Aorta (tissue), 5 donors: ENCODE data around the gene NFATC3. TPM values are rescaled to one million over a fixed set of nuclear protein-coding genes. Genes with fewer than 3 reads are reported as not detected.

Source experiments
- ATAC-seq: fragments of 200-7000 bp; cut with Tn5 transposase; one replicate; pipeline ENCODE4 v1.9.1; 2022; ENCODE audit warnings: moderate library complexity; ENCODE audit not compliant: low FRiP score
- DNase-seq, 2 donors: peaks; one replicate each; pipeline ENCODE4 v3.0.0-alpha.2; 2020
- H3K27ac ChIP-seq, 2 donors: one replicate each; pipeline ENCODE4 v1.5.1; 2013; ENCODE audit warnings: low read length in 2 of 2, mild to moderate bottlenecking in 2 of 2, moderate library complexity in 2 of 2, control low read depth in 1 of 2, inconsistent platforms in 1 of 2, low read depth in 1 of 2
- H3K27me3 ChIP-seq, 2 donors: one replicate each; pipeline ENCODE4 v1.6.1; 2013; ENCODE audit warnings: control low read depth in 1 of 2, low read length in 1 of 2, mild to moderate bottlenecking in 1 of 2, moderate library complexity in 1 of 2; ENCODE audit not compliant: insufficient read depth in 2 of 2, control insufficient read depth in 1 of 2
- H3K36me3 ChIP-seq, 2 donors: one replicate each; pipeline ENCODE4 v1.6.1; 2013; ENCODE audit warnings: control low read depth in 1 of 2, low read length in 1 of 2, mild to moderate bottlenecking in 1 of 2; ENCODE audit not compliant: insufficient read depth in 2 of 2, control insufficient read depth in 1 of 2
- H3K4me1 ChIP-seq, 2 donors: one replicate each; pipeline ENCODE4 v1.6.1; 2013; ENCODE audit warnings: low read length in 2 of 2, control low read depth in 1 of 2, mild to moderate bottlenecking in 1 of 2, moderate library complexity in 1 of 2; ENCODE audit not compliant: insufficient read depth in 2 of 2, control insufficient read depth in 1 of 2
- H3K4me3 ChIP-seq, 2 donors: one replicate each; pipeline ENCODE4 v1.5.1; 2013; ENCODE audit warnings: low read length in 2 of 2, control low read depth in 1 of 2, mild to moderate bottlenecking in 1 of 2
- H3K9me3 ChIP-seq: one replicate; pipeline ENCODE4 v1.6.1; 2013; ENCODE audit warnings: mild to moderate bottlenecking, low read length; ENCODE audit not compliant: control insufficient read depth
- WGBS, 2 donors: extraction: QIAGEN DNeasy Blood & Tissue Kit; methylation state at CpG; one replicate each; pipeline ENCODE4 v1.1.7; 2013; 5-methylcytosine and 5-hydroxymethylcytosine counted together
- intact Hi-C, 2 donors: fragments of 100-400 bp; cut with DNase I; formaldehyde crosslinking; loops; one replicate each; pipeline versions ENCODE4 v1.14.2 to v1.15.0; 2022
- polyA plus RNA-seq, 2 donors: library from polyadenylated mRNA; stranded (reverse); fragments of 200-250 nt; gene quantifications; one replicate each; pipeline ENCODE4 v1.2.3, GENCODE V29; 2013
- total RNA-seq, 2 donors: library from RNA; stranded (reverse); fragmentation: NEBNext Ultra II Directional; extraction: Animal tissue kit (Norgen Biotek cat#: 25700); gene quantifications; one replicate each; pipeline ENCODE4 v1.2.1, GENCODE V29; 2021
- donor health status: healthy with polysubstance abuse.
- donor health status: Bipolar disorder and iron deficiency.
- donor health status: DM: no; HTN: no; CAD: no.
- donor health status: DM: no; HTN: no; CAD: no.
- donor health status: DM: yes; HTN: yes; CAD: no.

NFATC3 gene
- total and polyA plus RNA-seq, 4 donors: 10.3 to 48.4 (median 24.2) TPM

DNA sequence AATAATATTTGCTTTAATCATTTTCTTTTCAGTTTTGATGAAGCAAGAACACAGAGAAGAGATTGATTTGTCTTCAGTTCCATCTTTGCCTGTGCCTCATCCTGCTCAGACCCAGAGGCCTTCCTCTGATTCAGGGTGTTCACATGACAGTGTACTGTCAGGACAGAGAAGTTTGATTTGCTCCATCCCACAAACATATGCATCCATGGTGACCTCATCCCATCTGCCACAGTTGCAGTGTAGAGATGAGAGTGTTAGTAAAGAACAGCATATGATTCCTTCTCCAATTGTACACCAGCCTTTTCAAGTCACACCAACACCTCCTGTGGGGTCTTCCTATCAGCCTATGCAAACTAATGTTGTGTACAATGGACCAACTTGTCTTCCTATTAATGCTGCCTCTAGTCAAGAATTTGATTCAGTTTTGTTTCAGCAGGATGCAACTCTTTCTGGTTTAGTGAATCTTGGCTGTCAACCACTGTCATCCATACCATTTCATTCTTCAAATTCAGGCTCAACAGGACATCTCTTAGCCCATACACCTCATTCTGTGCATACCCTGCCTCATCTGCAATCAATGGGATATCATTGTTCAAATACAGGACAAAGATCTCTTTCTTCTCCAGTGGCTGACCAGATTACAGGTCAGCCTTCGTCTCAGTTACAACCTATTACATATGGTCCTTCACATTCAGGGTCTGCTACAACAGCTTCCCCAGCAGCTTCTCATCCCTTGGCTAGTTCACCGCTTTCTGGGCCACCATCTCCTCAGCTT, 105.8 kb downstream of the NFATC3 start:
- H3K27me3 ChIP-seq: no peaks in the 10 kb centered on the region
- peaks cover 12% of the 10 kb centered on the region in 2 donors for H3K36me3 ChIP-seq
- H3K9me3 ChIP-seq: no peaks in the 10 kb centered on the region
- intact Hi-C loops: no loop called here
- no peaks in the 10 kb centered on the region for H3K4me1 ChIP-seq
- H3K27ac ChIP-seq: no peak overlapping the region
- ATAC-seq: no peak
- H3K4me3 ChIP-seq: no peak overlapping the region
- no peak for DNase-seq
- WGBS, 2 donors: 87 to 90% methylated on average over 2 of the region's 2 CpGs

DNA sequence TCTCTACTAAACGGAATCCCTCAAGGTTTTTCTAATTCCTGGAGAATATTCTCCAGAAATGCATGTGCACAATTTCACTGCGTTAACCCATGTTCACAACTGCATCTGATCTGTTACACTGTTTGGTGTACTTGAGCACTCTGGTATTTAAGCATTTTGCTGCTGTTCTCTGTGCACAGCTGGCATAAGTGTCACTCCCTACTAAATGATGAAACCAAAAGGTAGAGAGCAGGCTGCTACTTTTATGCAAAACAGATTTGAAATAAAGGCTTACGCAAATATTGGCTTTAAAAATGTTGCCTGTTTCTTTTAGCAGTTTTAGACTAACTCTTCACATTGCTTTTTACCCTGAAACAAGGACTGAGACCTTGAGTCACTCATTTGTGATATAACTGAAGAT, 109.1 kb downstream of the NFATC3 start:
- ATAC-seq (no peak), DNase-seq (no peak)
- H3K9me3 ChIP-seq: no peaks in the 10 kb centered on the region
- H3K36me3 ChIP-seq: peaks cover 8 to 12% of the 10 kb centered on the region in 2 donors
- H3K27ac ChIP-seq: no peak overlapping the region
- WGBS, 2 donors: 77 to 80% methylated on average over 3 of the region's 3 CpGs
- no peaks in the 10 kb centered on the region for H3K4me1 ChIP-seq
- H3K27me3 ChIP-seq: no peaks in the 10 kb centered on the region
- intact Hi-C loops: no loop called here
- no peak overlapping the region for H3K4me3 ChIP-seq

DNA sequence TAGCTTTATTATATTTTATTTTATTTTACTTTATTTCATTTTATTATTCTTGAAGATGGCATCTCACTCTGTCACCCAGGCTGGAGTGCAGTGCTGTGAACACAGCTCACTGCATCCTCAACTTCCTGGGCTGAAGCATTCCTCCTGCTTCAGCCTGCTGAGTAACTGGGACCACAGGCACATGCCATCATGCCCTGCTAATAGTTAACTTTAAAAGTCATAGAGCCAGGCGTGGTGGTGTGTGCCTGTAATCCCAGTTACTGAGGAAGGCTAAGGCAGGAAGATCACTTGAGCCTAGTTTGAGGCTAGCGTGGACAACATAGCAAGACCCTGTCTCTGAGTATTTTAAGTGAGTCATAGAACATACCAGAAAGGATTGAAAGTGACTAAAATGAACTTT, 112.1 kb downstream of the NFATC3 start:
- 88 to 90% methylated on average over 2 of the region's 2 CpGs for WGBS, 2 donors
- H3K9me3 ChIP-seq: no peaks in the 10 kb centered on the region
- intact Hi-C loops: no loop called here
- no peaks in the 10 kb centered on the region for H3K36me3 ChIP-seq
- H3K4me1 ChIP-seq: no peaks in the 10 kb centered on the region
- no peak overlapping the region for H3K27ac ChIP-seq
- H3K27me3 ChIP-seq: no peaks in the 10 kb centered on the region
- DNase-seq: no peak
- no peak for ATAC-seq
- no peak overlapping the region for H3K4me3 ChIP-seq

DNA sequence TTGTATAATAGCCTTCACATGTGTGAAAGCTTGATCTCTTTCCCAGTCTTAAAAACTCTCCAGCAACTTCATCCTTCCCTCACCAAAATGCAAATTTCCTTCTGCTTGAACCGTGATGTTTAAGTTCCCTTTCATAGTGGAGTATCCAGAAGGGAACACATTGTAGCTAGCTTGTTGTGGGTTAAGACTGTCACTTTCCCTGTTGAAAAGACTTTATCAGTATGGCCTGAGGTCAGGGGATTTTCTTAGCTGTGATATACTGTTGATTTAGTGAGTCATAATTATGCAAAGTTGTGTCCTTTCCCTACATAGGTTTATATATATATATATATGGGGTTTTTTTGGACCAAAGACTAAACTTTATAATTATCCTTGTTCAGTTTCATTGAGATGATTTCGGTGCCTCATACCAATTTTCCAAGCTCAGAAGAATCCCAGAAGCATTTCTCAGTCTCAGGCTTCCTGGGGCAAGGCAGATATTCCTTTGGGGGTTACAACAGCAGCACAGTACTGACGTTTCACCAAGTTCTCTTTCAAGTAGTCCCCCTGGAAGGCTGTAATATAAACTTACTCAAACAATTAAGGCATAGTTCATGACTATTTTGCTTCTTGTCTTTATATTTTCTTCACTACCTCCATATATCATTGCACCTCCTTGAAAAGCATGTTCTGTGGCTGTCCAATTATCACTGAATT, 115.1 kb downstream of the NFATC3 start:
- no peak overlapping the region for H3K4me3 ChIP-seq
- ATAC-seq: no peak
- no peaks in the 10 kb centered on the region for H3K27me3 ChIP-seq
- H3K4me1 ChIP-seq: no peaks in the 10 kb centered on the region
- no peak overlapping the region for H3K27ac ChIP-seq
- DNase-seq: no peak
- 21 to 25% methylated on average over 3 of the region's 3 CpGs for WGBS, 2 donors
- no peaks in the 10 kb centered on the region for H3K9me3 ChIP-seq
- no peaks in the 10 kb centered on the region for H3K36me3 ChIP-seq
- intact Hi-C loops: no loop called here

DNA sequence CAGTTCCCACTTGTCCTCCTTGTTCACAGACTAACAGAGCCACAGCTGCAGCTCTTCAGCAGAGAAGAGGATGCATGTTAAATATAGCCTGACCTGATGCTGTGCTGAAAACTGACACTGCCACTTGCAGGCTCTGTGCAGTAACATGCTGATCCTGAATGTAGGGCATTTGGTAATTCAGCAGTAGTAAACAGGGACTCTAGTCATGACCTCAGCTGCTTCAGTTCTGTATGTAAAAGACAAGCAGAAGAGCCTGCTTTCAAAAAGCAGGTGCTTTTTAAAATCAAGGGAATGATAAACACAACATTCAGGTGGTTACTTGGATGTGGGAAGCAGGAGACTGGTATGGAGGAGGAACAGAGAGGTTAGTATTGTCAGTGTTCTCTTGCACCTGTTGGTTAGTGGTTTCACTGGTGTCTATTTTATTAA, 116.9 kb downstream of the NFATC3 start:
- Histone ChIP-seq H3K36me3 (no peaks in the 10 kb centered on the region), H3K27me3 (no peaks in the 10 kb centered on the region), H3K9me3 (no peaks in the 10 kb centered on the region), H3K27ac (no peak overlapping the region), H3K4me3 (no peak overlapping the region), H3K4me1 (no peaks in the 10 kb centered on the region)
- intact Hi-C loops: no loop called here
- ATAC-seq (no peak), DNase-seq (no peak)

DNA sequence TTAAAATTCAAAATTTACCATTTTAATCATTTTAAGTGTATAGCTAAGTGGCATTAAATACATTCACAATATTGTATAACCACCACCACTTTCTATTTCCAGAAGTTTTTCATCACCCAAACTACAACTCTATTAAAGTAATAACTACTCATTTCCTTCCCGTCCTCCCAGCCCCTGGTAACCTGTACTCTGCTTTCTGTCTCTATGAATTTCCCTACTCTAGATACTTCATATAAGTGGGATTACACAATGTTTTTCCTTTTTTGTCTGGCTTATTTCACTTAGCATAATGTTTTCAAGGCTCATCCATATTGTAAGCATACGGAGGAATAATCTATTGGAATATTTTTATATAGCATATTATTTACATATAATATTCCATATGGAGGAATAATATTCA, 121.1 kb downstream of the NFATC3 start:
- 87 to 88% methylated on average over 2 of the region's 2 CpGs for WGBS, 2 donors
- no peaks in the 10 kb centered on the region for H3K36me3 ChIP-seq
- DNase-seq (no peak), ATAC-seq (no peak)
- intact Hi-C loops: no loop called here
- H3K27ac ChIP-seq: no peak overlapping the region
- H3K9me3 ChIP-seq: no peaks in the 10 kb centered on the region
- no peaks in the 10 kb centered on the region for H3K4me1 ChIP-seq
- no peaks in the 10 kb centered on the region for H3K27me3 ChIP-seq
- no peak overlapping the region for H3K4me3 ChIP-seq

DNA sequence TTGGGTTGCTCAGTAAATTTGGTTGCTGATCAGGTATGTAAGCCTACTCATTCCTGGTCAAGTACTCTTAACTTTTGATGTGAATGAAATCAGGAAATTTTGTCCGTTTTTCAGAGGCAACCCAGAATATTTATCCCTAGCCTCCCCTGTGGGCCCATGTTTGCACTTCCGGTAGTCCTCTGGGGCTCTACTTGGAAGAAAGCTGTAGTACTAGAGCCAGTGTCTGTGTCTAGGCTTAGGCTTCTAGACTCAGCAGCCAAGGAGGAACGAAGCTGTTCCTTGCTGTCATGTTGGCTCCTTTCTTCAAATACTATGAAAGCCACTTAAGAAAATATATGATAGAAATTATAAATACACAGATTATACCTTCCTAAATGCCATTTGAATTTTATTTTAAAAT, 129.6 kb downstream of the NFATC3 start:
- Histone ChIP-seq H3K4me3 (no peak overlapping the region), H3K36me3 (no peaks in the 10 kb centered on the region), H3K4me1 (peaks cover 0 to 2% of the 10 kb centered on the region in 2 donors), H3K27ac (no peak overlapping the region), H3K27me3 (no peaks in the 10 kb centered on the region), H3K9me3 (no peaks in the 10 kb centered on the region)
- ATAC-seq (no peak), DNase-seq (no peak)
- 59 to 67% methylated on average over 3 of the region's 3 CpGs for WGBS, 2 donors
- intact Hi-C loops: no loop called here

DNA sequence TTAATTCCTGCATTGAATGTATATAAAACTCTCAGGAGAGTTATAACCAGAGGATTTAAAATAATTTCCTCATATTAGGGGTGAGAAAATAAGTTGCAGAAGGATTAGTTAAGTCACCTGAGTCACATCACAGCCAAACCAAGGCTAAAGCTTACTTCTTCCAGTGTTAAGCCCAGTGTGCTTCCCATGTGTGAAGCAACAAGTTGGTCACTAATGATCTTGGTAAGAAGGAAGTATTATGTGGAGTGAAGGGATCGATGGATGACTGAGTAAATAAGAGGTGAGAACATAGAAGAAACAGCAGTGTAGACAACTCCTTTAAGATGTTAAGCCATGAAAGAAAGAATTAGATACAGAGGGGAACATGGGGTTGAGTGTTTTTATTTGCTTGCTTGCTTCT, 130.1 kb downstream of the NFATC3 start:
- no peaks in the 10 kb centered on the region for H3K27me3 ChIP-seq
- H3K36me3 ChIP-seq: no peaks in the 10 kb centered on the region
- 97 to 98% methylated on average over 1 of the region's 1 CpG for WGBS, 2 donors
- DNase-seq (no peak), ATAC-seq (no peak)
- no peaks in the 10 kb centered on the region for H3K9me3 ChIP-seq
- H3K27ac ChIP-seq: no peak overlapping the region
- intact Hi-C loops: no loop called here
- H3K4me3 ChIP-seq: no peak overlapping the region
- peaks cover 0 to 2% of the 10 kb centered on the region in 2 donors for H3K4me1 ChIP-seq

DNA sequence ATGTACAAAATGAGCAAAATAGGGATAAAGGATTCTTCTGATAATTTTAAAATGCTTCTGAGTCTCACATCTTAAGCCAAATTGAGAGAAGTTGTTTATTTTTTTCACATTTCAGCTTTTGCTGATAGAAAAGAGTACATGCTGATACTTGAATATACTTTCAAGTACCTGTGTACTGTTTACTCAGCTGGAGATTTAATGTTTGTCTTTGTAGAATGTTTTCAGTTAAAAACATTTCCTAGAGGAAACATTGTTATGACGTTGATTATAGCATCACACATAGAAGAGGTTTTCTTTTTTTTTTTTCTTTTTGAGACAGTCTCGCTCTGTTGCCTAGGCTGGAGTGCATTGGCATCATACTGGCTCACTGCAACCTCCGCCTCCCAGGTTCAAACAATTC, 131.1 kb downstream of the NFATC3 start:
- peaks cover 0 to 2% of the 10 kb centered on the region in 2 donors for H3K4me1 ChIP-seq
- intact Hi-C loops: no loop called here
- H3K36me3 ChIP-seq: no peaks in the 10 kb centered on the region
- 89 to 94% methylated on average over 3 of the region's 3 CpGs for WGBS, 2 donors
- H3K27ac ChIP-seq: no peak overlapping the region
- no peak for ATAC-seq
- no peaks in the 10 kb centered on the region for H3K27me3 ChIP-seq
- H3K9me3 ChIP-seq: no peaks in the 10 kb centered on the region
- no peak overlapping the region for H3K4me3 ChIP-seq
- DNase-seq: no peak
